GM12873 (cell line): Measurements from ENCODE around the gene HES1.

Experiments used
- CTCF ChIP-seq: IDR thresholded peaks from 2 replicates; pipeline ENCODE4 v1.5.1; 2012; ENCODE audit warnings: low read depth, mild to moderate bottlenecking, moderate library complexity, low read length, control low read depth; ENCODE audit not compliant: insufficient read depth; ENCODE audit errors: missing control alignments

The HES1 gene

GRCh38 chr3:194132465-194133286 lies 3.3 kb upstream of the HES1 start:
- no peak for TF ChIP-seq CTCF

- no peak for TF ChIP-seq CTCF
These were observed 2.2 kb upstream of the HES1 start for GRCh38 chr3:194133661-194134230.

GRCh38 chr3:194134231-194134756 lies 1.7 kb upstream of the HES1 start:
- TF ChIP-seq CTCF: no peak

GRCh38 chr3:194134757-194135515 lies 1.0 kb upstream of the HES1 start:
- no peak for TF ChIP-seq CTCF

GRCh38 chr3:194135516-194135805 lies 487 bp upstream of the HES1 start:
- no peak for TF ChIP-seq CTCF

GRCh38 chr3:194136519-194137007 lies 615 bp downstream of the HES1 start:
- TF ChIP-seq CTCF: no peak

GRCh38 chr3:194137008-194137505 lies 1.1 kb downstream of the HES1 start:
- no peak for TF ChIP-seq CTCF
